RCC 7860 (cell line): ENCODE data around the gene ADAMTS2.
"Not testable (repeated sequence)": the region's sequence is repeated elsewhere in the genome, so short reads cannot be mapped to it uniquely, and the experiment has no call there.

ENCODE experiments used
- DNase-seq: peaks from one replicate; pipeline ENCODE4 v3.0.0-alpha.2; 2015; ENCODE audit warnings: low spot score
- FAIRE-seq: peaks from 2 replicates; lab custom pipeline; 2012; peaks lifted over from hg19 to GRCh38; lab: Jason Lieb, UNC

ADAMTS2 gene

DNA sequence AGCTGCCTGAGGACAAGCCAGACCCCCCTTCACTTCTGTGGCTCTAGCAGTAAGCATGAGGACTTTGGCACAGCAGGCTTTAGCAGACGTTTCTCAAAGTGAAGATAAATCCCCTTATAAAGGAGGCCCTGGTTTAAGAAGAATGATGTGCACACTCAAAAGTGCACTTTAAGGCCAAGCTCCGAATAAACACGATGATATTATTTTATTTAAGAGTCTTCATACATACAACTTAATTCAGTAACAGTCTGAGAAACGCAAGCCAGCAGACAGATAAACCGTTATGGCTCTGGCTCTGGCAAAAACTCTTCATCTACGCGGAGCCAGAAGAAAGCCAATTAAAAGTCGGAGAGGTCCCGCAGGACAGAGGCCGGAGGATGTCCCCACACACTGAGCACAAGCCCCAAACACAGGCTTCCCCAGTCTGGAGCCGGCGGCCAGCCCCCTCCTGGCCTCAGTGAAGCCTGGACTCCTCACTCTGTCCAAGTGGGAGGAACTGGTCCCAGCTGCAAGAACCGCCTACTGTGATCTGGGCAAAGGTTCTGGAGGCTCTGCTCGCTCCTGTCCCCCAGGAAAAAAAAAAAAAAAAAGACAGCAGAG, 44.6 kb downstream of the ADAMTS2 start:
- no peak for FAIRE-seq
- DNase-seq: no peak

DNA sequence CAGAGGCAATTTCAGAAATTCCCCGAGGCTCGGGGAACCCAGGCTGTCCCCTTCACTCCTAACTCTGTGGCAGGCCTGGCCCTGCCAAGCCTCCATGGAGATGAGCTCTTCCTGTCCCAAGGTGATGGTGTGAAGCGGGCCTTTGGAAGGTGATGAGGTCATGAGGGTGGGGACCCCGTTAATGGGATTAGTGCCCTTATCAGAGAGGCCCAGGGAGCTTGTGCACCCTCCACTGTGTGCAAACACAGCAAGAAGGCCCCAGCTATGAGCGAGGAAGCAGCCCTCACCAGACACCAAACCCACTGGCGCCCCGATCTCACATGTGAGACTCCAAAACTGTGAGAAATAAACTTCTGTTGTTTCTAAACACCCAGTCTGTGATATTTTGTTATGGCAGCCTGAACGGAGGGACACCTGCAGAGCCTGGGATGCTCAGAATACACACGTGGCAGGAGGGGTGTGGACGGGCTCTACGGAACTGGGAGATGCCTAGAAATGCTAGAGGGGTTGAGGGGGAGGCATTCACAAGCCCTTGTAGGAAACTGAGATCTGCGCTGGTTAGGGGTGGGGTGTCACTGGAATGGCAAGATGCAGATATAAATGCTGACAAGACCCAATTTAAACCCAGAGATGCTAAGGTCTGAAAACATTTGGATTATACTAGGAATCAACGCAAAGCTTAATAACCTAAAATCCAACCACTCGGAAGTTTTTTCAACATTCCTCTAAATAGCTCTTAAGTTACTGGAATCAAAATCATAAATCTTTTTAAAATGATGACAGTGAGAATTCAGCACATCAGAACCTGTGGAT, 46.9 kb downstream of the ADAMTS2 start:
- no peak for FAIRE-seq
- DNase-seq: no peak

- FAIRE-seq (no peak), DNase-seq (no peak)
Measured at GRCh38 chr5:179297486-179298180, 47.6 kb downstream of the ADAMTS2 start.

DNA sequence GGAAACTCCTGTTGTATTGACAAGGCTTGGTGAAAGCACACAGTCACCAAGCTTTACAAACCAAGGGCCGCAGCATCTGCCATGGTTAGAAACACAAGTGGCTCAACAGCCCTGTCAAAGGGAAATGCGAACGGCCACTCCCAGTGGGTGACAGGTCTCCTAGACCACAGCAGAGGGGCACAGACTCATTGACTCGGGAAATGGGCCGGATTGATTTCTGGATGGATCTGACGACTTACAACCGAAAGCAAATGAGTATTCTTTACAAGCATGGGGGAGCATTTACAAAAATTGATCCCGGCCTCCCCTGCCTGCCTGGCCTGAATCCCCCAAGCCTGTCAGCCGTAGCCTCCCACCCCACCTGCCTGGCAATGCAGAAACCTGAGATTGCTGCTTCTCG, 48.2 kb downstream of the ADAMTS2 start:
- DNase-seq (no peak), FAIRE-seq (no peak)

DNA sequence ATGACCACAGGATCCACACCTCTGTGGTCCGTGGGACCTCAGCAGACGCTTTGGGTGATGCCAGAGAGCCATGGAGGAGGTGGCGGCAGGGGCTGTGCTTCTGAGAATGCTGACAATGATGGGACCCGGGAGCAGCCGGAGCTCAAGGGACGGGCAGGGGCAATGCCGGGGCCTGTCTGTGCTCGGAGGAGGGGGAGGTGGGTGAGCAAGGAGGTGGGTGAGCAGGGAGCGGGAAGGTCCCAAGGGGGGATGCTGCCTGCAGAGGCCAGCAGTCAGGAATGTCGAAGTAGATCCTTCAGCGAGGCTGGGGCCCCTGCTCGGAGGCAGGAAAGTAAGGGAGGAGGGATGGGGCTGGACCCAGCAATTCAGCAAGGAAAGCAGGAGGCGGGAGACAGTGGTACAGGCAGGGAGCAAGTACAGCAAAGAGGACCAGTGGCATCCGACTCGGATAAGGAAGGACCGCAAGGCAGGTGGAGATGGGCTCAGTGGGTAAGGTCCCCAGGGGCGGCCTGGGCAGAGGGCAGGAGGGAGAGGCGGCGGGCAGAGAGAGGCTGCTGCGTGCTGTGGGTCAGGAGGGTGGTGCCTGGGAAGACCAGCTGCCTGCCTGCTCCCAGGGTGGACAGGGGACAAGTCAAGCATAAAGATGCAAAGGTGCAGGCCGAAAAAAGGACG, 49.0 kb downstream of the ADAMTS2 start:
- no peak for FAIRE-seq
- no peak for DNase-seq

DNA sequence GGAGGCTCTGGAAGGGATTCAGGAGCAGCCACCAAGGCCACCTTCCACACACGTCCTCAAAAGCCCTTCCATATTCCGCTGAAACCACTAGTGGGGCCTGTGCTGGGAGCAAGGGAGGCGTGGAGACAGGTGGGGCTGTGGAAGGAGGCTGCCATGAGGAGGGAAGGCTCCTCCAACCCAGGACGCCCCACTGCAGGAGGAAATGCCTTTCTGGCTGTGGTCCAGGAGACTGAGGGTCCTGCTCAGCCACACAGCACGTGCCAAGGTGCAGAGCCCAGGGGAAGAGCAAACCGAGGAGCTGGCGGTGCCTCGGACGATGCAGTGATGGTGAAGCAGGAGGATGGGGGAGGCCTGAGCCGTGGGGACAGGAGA, 49.5 kb downstream of the ADAMTS2 start:
- FAIRE-seq (no peak), DNase-seq (no peak)

DNA sequence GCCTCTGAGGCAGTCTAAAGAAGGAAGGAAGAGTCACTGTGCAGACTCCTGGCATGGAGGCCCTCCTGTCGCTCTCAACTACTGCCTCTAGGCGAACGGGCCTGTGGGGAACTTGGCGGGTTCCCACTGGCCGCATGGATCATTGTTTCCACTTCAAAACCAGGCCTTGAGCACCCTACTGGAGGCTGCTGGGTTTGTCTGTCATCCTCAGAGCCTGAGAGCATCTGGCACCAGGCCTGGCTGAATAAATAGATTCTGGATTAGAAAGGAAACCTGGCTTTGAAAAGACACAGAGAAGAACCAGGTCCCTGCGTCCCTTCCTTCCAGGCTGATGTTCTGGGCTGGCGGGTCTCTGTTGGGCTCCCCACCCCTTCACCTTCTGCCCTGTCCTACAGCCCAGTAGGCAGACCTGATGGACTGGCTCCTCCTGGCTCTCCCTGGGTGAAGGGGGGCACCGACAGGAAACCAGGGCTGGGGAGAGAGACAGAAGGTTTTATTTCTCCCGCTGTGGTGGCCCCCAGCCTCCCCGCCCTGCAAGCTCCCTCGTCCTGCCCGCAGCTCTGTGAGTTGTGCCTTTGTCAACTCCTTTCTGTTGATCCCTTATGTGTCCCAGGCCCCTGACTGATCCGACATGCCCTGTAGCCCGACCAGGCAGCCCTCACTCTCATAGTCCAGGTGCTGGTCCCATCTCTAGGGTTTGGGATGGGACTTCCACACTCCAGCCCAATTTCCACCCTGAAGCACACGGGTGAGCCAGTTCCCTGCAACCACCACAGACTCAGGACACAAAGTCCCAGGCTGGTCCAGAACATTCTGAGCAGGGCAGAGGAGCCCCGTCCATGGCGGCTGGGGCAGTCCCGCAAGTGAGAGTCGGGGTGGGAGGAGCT, 50.1 kb downstream of the ADAMTS2 start:
- DNase-seq (no peak), FAIRE-seq (no peak)

DNA sequence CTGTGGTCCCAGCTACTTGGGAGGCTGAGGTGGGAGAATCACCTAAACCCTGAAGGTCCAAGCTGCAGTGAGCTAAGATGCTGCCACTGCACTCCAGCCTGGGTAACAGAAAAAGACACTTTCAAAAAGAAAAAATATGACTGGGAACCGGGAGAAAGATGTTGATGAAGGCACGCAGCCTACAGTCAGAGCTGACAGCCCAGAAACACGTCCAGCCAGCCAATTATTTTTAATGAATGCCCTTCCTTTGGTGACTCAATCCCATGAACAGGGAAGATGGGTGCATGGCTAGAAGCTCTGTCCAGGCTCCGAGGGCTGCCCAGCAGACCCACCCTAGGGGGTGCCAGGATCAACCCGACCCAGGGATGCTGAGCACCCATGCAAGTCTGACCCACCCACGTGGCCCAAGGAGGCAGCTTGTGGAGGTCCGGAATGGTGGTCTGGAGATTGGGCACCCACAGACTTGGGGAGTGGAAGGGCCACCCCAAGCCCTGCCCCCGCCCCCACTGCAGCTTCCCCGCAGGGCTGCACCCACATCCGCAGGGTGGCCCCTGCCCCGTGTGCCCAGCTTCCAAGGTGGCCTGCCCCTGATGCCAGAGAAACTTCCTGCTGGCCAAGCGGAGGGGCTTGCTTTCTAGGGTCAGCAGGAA, 51.0 kb downstream of the ADAMTS2 start:
- DNase-seq (no peak), FAIRE-seq (no peak)

DNA sequence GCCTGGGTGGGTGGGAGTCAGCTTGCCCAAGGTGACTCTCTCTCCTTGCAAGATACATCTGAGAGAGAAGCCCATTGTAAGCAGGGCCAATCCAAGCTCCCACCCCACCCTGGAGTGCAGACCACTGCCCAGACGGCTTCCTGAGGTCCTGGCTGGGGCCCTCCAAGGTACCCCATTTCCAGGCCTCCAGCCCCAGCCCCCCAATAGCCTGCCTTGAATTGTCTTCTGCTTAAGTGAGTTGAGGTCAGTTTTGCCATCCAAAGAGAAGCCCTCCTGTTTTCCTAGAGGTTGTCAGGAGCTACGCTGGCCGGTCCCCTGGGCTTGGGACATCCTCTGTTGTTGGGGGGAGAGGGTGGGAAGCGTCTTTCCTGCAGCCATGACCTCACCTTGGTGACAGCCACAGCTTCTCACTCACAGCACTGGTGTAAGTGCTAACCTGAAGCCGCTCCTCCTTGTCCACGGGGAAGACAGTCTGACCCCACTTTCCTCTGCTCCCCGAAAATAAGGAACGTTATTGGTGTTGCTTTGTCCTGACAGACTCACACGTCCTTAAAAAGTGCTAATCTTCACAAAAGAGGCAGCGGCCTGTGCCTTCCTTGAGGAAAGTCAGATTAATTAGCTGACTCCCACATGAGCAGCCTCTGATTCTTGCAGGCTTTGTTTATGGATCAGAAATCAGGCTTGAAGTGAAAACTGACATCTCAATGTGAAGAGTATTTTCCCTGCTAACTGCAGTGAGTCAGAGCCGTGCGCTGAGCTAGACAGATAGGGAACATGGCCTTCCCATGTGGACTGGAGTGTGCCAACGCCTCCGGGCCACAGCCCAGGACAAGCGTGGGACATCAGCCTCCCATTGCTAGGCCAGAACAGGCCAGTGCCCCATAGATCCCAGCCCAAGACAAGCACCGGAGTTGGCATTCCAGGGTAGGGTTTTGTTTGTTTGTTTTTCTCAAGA, 52.3 kb downstream of the ADAMTS2 start:
- FAIRE-seq: no peak

GRCh38 chr5:179292202-179292601, 53.1 kb downstream of the ADAMTS2 start:
- DNase-seq (no peak), FAIRE-seq (no peak)

More for the DNA sequence above, 52.3 kb downstream of the ADAMTS2 start:
- no peak for DNase-seq

DNA sequence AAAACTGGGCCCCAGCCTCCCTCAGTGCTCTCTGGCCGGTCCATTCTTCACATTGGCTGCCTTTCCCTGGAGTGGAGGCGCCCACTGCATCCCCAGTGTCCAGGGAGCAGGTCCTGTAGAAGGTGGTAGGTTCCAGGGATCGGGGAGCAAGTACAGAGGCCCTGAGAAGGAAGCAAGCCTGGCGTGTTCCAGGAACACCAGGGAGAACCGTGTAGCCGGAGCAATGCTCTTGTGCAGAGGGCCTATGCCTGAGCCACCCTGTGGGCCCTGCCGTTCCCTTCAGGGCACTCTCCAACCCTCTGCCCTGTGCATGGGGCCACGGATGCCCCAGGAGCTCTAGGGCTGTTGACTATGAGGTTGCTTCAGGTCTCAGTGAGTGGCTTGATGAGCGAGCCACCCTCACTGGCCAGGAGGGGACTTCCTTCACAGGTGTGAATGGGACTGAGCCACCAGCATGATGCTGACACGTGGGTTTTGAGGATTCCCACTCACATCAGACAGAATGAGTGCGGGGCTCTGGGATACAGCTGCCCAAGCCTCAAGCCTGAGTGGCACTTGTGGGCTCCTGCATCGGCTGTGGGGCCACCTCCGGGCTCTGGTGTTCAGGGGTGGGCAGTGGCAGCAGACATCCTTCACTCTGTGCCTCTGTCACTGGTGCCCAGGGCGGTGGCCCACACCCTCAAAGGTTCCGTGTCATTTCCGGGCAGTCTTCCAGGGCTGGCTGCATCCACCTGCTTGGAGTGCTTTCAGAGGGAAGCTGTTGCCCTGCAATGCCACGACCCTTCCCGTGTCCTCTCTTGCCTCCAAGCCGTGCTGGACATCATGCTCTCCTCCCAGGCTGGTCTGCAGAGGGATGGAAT, 54.4 kb downstream of the ADAMTS2 start:
- DNase-seq (no peak), FAIRE-seq (no peak)

DNA sequence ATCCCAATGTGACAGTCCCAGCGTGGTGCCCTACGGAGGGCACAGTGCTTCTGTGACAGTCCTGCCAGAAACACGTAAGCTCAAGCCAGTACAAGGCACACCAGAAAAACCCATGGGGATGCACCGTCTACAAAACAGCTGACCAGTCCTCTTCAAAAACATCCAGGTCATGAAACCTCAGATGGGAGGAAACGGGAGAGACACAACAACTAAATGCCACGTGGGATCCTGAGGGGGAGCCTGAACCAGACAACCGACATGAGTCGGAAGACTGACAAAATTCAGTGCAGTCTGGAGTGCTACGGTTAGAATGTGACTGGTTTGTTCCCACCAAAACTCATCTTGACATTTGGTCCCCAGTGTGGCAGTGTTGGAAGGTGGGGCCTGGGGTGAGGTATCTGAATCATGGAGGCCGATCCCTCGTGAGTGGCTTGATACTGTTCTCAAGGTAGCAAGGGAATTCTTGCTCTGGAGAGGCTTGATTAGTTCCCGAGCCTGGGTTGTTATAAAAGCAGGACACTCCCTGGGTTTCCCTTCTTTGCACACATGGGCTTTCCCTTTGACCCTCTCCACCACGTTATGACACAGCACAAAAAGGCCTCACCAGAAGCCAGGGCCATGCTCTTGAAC, 55.4 kb downstream of the ADAMTS2 start:
- FAIRE-seq (no peak), DNase-seq (no peak)

DNA sequence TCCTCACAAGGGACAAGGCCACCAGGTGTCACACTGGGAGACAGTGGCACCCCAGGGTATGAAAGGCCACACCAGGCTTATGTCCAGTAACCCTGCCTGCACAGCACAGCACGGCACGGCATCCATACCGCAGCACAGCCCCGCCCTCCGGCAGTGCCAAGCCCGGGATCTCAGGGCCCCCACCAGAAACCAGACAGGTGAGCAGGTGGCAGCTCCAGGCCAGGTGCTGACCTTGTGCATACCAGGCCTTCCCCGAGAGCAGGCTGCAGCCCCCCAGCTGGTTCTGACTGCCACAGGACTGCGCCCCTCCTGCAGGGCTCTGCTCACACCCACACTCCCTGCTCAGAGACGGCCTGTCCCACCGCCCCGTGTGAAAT, 56.5 kb downstream of the ADAMTS2 start:
- no peak for DNase-seq
- FAIRE-seq: no peak

- no peak for DNase-seq
Measured at GRCh38 chr5:179288101-179288808, 57.0 kb downstream of the ADAMTS2 start.

GRCh38 chr5:179287631-179288030, 57.6 kb downstream of the ADAMTS2 start:
- no peak for FAIRE-seq

More at GRCh38 chr5:179288101-179288808, 57.0 kb downstream of the ADAMTS2 start:
- FAIRE-seq: no peak

DNA sequence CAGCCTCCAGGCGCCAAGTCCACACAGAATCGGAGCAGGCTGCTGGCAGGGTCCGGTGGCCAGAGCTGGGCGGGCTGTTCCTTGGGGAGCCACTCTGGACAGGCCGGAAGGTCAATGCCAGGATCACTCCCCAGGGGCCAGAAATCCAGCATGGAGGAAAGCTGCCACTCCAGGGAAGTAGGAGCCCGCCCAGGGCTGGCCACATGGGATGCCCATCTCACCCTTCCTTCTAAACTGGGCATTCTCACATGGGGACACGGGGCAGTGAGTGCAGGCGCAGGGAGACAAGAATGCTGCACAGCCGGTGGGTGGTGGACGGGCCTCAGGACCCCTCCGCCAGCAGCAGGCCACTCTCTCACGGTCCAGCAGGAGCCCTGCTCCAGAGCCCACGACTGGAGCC, 58.2 kb downstream of the ADAMTS2 start:
- FAIRE-seq: no peak
- DNase-seq: no peak

More at GRCh38 chr5:179287631-179288030, 57.6 kb downstream of the ADAMTS2 start:
- no peak for DNase-seq

- not testable (repeated sequence) for FAIRE-seq
Measured at GRCh38 chr5:179285776-179286162, 59.5 kb downstream of the ADAMTS2 start.

More at GRCh38 chr5:179285776-179286162, 59.5 kb downstream of the ADAMTS2 start:
- not testable (repeated sequence) for DNase-seq
